Measurements from ENCODE around the gene GABBR2.
"Not testable (repeated sequence)": the region's sequence is repeated elsewhere in the genome, so short reads cannot be mapped to it uniquely, and the experiment has no call there.

GABBR2 gene

DNA sequence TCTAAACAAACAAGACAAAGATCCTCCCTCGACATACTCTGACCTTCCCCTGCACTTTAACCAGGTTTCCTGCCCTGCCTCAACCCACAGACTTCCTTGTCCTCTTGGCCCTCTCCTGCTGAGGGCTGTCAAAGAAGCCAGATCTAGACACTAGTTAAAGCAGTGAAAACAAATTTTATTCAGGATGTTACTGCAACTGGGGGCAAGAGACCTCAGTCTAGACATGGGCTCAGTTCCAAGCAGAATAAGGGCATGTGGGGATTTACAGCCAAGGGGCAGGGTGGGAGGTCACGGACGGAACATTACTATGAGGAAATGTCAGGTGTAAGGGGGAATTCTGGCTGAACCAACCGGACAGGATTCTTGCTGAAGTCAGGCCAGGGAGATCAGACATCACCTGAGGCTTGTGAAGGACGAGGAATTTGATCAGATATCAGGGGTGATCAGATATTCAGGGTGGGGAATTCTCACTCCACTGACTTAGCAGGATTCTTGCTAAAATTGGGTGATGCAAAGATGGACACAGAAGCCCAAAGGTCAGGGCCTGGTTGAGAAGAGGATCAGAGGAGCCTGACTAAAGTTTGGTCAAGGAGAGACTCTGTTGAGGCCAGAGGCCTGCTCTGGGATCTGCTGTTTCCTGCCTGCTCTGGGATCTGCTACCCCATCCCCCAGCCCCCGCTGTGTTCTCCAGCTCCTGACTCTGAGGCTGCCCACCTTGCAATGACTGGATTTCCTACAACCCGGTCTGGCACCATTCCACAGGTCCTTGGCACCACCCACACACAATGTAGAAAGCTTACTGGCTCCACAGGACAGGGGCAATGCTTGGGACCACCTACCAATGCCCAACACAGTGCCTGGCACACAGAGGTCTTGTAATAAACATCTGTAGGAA is 21.5 kb downstream of the GABBR2 start:
- no peak for DNase-seq (ENCODE audit: low read depth)

DNA sequence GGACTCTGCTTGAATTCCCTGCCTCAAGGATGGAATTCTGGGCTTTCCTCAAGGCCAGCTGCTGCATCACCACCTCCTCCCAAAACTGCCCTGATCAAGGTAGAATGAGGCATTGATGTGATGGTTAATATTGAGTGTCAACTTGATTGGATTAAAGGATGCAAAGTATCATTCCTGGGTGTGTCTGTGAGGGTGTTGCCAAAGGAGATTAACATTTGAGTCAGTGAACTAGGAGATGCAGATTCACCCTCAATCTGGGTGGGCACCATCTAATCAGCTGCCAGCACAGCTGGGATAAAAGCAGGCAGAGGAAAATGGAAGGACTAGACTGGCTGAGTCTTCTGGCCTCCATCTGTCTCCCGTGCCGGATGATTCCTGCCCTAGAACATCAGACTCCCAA is 23.9 kb downstream of the GABBR2 start:
- DNase-seq (ENCODE audit: low read depth), result not testable (repeated sequence)

DNA sequence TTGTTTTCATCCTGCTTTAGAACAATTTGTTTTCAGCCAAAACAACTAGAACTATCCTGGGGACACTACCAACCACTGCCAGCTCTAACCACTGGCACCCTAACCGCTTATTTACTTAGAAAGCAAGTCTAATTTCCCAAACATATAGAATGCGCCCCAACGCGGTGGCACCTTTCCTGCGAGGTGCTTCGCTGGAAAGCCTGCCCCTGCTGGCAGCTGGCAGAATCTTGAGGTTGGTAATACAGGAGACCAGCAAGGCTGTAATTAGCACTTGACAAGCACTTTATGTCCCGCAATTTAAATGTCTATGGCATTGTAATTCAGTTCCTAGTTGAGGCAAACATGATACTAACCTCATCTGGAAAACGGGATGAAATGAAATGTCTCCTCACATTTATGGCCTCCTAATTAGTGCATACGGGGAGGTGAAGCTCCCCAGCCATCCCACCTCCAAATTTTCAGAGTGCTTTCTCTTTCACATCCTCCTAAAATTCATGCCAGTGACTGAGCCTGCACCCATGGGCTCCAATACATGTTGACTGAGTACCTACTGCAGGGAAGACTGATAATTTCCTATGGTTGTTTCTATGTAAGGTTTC is 30.4 kb downstream of the GABBR2 start:
- DNase-seq (ENCODE audit: low read depth), result no peak

DNA sequence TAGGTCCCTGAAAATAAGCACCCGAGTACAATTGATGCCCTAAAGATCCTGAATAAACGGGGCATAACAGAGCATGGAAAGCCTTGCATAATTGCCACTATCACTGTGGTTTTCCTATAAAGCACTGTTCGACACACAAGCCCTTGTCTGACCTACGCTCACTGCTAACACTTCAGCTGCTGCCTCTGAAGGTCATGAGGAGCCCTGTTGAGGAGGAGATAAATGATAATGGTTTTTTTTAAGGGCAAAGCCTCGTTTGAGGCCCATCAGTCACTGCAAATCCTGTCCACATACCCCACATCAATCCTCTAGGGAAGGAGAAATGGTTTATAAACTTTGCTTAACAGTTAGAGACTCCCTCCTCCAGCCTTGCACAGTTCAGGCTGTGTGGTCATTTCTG is 35.1 kb downstream of the GABBR2 start:
- DNase-seq (ENCODE audit: low read depth), result no peak

DNA sequence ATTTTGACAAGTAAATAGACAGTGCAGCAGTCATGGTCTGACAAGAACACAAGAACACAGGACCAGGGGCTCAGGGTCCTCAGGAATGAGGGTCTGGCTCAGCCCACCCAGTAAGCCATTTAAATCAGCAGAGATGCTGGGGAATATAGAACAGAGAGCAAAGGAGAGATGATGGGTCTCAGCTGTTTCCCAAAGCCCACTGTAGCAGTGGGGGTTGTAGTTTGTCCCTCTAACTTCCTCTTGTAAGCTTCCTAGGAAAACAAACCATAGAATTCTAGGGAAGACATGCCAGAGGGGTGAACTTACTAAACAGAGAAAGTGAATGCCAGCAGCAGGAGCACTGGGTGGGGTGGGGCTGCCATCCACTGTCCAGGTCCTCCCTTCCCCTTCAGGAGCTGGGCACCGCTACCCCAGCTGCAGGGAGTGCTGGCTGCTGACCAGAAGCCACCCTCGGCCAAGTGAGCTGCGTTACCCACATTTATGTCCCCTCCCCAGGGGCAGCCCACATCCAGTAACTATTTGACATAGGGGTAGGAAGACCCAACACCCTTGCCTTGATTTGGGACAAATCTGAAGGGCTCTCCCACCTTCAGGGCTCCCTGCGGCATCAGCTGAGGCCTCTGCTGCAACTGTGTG is 41.6 kb downstream of the GABBR2 start:
- DNase-seq (ENCODE audit: low read depth), result no peak

DNA sequence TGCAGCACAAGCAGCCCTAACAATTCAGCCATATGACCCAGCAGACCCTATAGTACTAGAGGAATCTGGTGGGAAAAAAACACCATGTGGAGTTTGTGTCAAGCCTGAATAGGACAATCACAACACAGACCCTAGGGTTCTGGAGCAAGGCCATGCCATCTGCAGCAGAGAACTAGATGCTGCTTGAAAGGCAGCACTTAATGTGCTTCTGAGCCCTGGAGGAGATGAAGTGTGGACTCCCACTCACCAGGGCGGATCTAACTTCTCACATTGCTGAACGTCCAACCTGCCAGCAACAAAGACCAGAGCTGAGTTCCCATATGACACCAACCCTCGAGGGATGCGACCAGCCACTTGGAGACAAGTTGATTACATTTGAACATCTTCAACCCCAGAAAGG is 43.2 kb downstream of the GABBR2 start:
- DNase-seq (ENCODE audit: low read depth), result no peak

DNA sequence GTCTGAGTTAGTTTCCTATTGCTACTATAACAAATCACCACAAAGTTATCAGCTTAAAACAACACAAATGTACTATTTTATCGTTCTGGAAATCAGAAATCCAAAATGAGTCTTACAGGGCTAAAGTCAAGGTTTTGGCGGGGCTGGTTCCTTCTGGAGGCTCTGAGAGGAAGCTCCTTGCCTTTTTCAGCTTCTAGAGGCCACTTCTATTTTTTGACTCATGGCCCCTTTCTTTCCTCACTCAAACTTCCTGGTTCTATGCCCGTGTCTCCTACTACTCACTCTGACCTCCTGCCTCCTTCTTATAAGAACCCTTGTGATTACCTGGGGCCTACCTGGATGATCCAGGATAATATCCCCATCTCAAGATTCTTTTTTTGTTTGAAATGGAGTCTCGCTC is 48.2 kb downstream of the GABBR2 start:
- DNase-seq (ENCODE audit: low read depth), result no peak

DNA sequence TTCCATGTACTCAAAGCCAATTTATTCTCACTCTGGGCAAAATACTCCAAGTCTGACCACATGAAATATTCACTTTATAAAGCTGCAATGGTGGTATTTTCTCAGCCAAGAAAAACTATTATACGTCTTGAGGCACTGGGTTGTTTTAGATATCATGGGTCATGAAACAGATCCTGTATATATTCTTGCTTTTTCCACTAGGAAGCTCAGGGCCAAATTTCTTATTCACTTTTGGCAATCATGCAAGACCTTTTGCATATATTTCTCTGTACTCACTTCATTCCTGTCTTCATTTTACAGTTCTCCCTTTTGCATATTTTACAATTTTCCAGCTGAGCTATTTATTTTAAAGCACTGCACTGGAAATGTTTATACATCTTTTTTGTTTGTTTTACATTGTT is 49.8 kb downstream of the GABBR2 start:
- DNase-seq (ENCODE audit: low read depth), result no peak

DNA sequence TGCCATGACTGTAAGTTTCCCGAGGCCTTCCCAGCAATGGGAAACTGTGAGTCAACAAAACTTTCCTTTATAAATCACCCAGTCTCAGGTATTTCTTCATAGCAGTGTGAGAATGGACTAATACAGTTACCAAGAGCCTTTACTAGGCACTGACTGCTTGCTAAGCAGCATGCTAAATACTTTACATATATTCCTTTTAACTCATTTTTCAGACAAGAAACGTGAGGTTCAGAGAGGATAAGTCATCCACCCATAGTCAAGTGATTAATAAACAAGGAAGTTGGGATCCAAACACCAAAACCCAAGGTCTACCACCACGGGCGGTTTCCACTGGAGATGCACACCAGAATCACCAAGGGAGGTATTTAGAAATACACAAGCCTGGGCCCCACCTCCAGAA is 50.8 kb downstream of the GABBR2 start:
- no peak for DNase-seq (ENCODE audit: low read depth)

DNA sequence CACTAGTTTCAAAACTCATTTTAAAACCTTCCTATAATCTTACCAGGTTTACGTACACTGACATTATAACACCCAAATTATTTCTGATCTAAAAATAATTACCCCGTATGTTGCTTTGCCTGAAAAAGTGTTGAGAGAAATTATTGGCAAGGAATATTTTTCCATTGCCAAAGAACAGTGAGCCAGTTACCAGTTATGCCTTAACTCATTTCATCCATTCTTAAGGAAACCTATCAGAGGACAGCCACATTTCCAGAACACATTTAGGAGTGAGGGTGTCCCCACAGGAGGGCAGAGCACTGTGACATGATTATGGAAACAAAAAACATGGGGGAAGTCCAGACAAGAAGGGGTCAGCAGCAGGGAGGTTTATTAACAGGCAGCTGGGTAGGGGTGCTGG is 52.2 kb downstream of the GABBR2 start:
- DNase-seq (ENCODE audit: low read depth), result no peak

DNA sequence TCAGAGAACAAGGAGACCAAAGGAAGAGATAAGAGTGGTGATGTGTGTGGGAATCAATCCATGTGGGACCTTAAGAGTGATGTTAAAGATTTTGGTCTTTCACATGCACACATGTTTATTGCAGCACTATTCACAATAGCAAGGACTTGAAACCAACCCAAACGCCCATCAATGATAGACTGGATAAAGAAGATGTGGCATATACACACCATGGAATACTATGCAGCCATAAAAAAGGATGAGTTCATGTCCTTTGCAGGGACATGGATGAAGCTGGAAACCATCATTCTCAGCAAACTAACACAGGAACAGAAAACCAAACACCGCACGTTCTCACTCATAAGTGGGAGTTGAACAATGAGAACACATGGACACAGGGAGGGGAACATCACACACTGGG is 53.3 kb downstream of the GABBR2 start:
- DNase-seq (ENCODE audit: low read depth), result not testable (repeated sequence)

DNA sequence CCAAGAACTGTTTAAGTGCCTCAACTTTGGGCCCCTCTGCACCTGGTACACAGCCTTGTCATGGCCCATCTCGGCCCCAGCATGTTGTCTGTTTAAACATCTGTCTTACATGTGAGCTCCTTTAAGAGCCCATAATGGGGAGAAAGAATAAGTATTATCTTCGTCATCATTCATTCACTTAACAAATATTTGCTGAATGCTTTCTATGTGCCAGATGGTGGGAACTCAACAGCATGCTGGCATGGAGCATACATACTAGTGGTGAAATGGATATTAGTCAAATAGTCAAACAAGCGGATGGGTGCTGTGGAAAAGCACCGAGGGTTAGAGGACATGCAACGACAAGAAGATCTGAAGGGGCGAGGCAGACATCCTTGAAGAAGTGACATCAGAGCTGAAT is 54.5 kb downstream of the GABBR2 start:
- DNase-seq (ENCODE audit: low read depth), result no peak

DNA sequence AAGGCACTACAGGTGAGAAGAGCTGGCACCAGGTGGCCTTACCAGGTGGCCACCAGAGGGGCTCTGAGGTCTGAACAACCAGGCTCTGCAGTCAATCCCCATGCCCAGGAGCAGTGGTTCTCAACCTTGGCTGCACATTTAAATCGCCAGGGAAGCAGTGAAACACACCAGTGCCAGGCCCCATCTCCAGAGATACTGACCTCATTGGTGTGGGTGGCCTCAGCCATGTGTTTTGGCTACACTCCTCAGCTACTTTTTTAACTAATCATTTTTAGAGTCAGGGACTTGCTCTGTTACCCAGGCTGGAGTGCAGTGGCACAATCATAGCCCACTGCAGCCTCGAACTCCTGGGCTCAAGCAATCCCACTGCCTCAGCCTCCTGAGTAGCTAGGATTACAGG is 56.0 kb downstream of the GABBR2 start:
- DNase-seq (ENCODE audit: low read depth), result no peak

DNA sequence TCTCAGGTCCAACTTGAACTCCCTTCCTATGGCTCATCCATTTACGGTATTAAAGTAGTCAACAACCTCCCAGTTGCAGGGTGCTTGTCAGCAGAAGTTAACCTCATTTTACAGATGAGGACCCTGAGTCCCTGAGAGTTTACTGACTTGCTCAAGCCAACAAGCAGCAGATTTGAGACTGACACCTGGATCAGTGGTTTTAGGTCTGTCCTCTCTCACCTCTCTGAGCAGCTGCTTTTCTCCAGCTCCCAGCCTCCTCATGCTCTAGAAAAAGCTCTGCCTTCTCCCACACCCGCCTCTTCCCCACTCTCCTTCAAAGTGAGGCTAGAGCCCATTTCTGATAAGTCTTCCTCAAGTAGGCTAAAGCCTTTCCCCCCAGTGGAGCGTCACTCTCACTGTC is 56.4 kb downstream of the GABBR2 start:
- DNase-seq (ENCODE audit: low read depth), result no peak

DNA sequence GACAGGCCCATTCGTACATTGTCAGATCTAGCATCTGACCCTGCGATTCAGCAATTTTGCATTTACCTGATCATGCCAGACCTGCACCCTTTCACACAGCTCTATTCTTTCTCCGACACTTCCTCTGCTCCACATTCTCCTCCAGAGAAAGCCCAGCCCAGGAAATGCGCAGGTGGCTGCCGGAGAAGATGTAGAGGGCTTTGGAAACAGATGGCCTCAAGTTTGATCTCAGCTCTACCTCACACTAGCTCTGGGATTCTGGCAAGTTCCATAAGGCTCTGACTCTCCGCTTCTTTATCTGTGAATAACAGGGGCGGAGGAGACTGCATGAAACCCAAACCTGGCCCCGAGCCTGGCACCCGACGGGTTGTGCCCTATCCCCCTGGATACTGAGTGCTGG is 61.5 kb downstream of the GABBR2 start:
- no peak for DNase-seq (ENCODE audit: low read depth)

DNA sequence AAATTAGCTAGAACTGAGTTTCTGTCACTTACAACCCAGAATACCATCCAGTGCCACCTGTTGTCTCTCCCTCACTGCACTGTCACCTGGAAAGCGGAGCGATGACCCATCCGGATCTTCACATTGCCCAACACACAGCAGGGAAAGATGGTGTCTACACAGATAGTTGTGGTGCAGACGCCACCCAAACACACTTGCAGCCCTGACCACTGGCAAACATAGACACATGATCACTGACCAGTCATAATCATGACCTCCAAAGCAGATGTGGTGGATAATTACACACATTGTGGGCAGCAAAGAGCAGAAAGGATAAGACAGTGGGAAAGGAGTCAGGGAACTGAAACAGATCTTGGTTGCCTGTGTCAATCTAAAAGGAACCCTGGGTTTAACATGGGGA is 64.7 kb downstream of the GABBR2 start:
- no peak for DNase-seq (ENCODE audit: low read depth)

DNA sequence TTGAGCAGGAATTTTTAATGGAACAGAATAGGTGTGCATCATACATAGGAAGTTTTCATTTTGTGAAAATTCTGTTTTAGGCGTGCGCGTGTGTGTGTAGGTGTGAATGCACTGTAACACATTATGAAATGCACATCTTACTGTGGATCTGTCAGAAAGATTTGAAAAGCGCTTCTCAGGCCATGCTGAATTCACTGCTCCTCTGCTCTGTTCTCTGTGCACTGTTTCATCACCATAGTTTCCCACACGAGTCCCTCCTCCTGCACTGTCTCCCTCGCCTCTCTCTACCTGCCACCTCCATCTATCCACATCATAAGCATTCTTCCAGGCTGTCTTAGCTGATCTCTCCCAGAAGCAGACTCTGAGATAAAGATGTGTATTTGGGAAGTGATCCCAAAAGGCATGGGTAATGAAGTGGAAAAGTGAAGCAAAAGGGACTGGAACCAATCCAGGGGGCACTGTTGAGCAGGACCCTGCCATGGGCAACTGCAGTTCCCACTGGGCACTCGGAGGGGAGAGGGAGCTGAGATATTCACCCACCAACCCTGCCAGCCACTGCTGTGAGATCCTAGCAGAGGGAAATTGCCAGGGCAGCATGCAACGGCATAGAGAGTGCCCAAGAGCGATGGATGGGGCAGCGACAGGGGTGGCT is 65.9 kb downstream of the GABBR2 start:
- DNase-seq (ENCODE audit: low read depth), result no peak

DNA sequence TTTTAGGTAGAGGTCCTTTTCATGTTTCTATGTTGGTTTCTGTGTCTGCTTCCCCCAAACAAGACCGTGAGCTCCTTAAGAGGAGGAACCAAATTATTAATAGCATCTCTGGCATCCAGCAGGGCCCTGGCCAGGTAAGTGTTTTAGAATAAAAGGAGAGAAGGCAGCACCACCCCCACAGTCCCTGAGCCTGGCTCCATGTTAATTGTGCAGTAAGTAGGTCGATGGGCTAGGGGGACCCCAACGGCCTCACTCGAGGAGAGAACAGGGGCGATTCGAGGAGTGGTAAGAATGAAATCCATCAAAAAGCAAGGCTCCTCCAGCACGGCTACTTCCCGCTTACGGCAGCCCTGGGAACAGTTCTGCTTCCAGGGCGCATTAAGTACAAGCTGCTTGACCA is 67.0 kb downstream of the GABBR2 start:
- no peak for DNase-seq (ENCODE audit: low read depth)

DNA sequence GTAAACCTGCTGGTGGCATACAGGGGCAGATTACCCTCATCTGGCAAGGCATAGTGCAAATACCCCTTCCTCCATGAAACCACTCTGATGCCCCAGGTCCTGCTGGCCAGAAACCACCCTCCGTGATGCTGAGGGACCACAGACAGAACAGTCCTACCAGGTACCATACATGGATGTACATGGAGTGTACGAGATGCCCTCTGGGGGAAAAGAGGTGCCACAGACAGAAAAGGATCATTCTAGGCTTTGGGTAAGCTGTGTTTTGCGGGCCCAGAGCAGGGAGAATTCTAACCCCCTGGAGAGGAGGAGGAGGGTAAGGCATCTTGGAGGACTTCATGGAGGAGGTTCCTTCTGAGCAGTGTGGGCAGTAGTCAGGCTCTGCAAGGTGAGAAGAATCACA is 68.3 kb downstream of the GABBR2 start:
- DNase-seq (ENCODE audit: low read depth), result no peak

DNA sequence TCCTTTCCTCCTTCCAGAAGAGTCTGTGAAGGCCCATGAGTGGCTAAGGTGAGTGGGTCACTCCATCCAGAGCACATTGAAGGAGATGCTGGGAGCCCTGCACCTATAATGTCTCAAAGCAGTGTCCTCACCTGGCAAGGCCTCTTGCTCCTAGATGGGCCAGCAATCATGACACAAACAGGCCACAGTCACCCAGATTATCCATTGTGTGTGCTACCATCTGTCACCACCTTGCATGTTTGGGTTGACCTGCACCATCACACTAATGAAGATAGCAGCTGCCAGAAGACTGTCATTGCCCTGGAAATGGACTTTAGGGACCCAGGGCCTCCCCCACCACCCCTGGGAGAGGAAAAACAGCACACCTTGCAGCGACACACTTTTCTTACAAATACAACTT is 69.6 kb downstream of the GABBR2 start:
- no peak for DNase-seq (ENCODE audit: low read depth)

DNA sequence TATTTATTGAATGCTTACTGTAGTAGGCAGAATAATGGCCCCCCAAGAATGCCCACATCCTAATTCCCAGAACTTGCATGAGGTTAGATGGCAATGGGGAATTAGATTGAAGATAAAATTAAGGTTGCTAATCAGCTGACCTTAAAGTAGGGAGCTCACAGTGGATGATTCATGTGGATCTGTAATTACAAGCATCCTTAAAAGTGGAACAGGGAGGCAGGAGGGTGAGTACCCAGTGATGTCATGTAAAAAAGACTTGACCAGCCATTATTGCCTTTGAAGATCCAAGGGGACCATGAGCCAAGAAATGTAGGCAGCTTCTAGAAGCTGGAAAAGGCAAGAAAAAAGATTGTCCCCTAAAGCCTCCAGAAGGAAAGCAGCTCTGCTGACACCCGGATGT is 71.4 kb downstream of the GABBR2 start:
- DNase-seq (ENCODE audit: low read depth), result no peak

DNA sequence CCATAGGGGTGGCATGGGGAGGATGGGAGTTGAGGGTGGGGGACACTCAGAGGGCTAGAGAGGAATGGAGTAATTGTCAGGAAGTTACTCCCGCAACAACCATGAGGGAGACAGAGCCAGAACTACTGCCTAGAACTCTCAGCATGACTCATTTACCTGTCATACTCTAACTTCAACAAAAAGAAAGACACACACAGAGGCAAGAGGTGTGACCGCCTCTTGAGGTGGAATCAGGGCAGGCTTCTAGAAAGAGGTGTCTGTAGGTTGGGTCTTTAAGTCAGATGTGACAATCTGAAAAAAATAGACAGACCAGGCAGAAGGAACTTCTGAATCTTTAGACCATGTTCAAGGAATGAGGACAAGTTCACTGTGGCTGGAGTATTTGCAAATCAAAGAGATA is 73.4 kb downstream of the GABBR2 start:
- no peak for DNase-seq (ENCODE audit: low read depth)
